NB4 (cell line): ENCODE measurements around the gene CHKA.

Experiments
- DNase-seq: peaks from one replicate; pipeline ENCODE4 v3.0.0; 2010; ENCODE audit warnings: low read depth
- H3K4me3 ChIP-seq: one replicate; pipeline ENCODE4 v1.5.1; 2011; ENCODE audit warnings: mild to moderate bottlenecking, low read depth, low read length, moderate library complexity
- CTCF ChIP-seq: IDR thresholded peaks from one replicate; pipeline ENCODE4 v1.5.1; 2012; ENCODE audit warnings: low read depth, low read length
- MAX ChIP-seq: IDR thresholded peaks from 2 replicates; pipeline ENCODE4 v1.6.1; 2011; ENCODE audit warnings: low read depth, low read length
- MYC ChIP-seq: IDR thresholded peaks from 2 replicates; pipeline ENCODE4 v1.6.1; 2011; ENCODE audit warnings: low read depth, low read length
- POLR2A ChIP-seq: IDR thresholded peaks from 2 replicates; pipeline ENCODE4 v1.6.1; 2011; ENCODE audit warnings: mild to moderate bottlenecking; ENCODE audit not compliant: insufficient read length; ENCODE audit errors: extremely low read depth

The CHKA gene

GRCh38 chr11:68121067-68121899 lies at the start of gene CHKA:
Gene CHKA, minus strand, starts transcription at chr11:68121388. Its CDS starts 211 bp downstream, at chr11:68121177.
- H3K4me3 ChIP-seq = peak within 1 kb of the TSS; percentile 81
- peak; percentile 98 for DNase-seq
- TF ChIP-seq POLR2A (peak; percentile 76), MAX (peak; percentile 82), MYC (peak; percentile 75; the same call in 1 of the 2 replicates), CTCF (no peak)

GRCh38 chr11:68169442-68169841 lies 48.3 kb upstream of the CHKA start:
- TF ChIP-seq CTCF (no peak), MAX (no peak), POLR2A (no peak), MYC (no peak)
- no peak for DNase-seq

GRCh38 chr11:68168694-68169093 lies 47.5 kb upstream of the CHKA start:
- no peak for DNase-seq
- no peak overlapping the region for H3K4me3 ChIP-seq
- TF ChIP-seq CTCF (no peak), MAX (no peak), MYC (no peak), POLR2A (no peak)

More at GRCh38 chr11:68169442-68169841, 48.3 kb upstream of the CHKA start:
- H3K4me3 ChIP-seq = no peak overlapping the region

- no peak for TF ChIP-seq POLR2A
- TF ChIP-seq MYC = no peak
- no peak for DNase-seq
- H3K4me3 ChIP-seq = no peak overlapping the region
These were observed 46.3 kb upstream of the CHKA start for GRCh38 chr11:68167474-68167873.

- no peak for TF ChIP-seq MAX
These were observed 45.8 kb upstream of the CHKA start for GRCh38 chr11:68166969-68167368.

GRCh38 chr11:68165601-68166000 lies 44.4 kb upstream of the CHKA start:
- H3K4me3 ChIP-seq = no peak overlapping the region
- DNase-seq = no peak
- TF ChIP-seq MYC (no peak), CTCF (no peak), MAX (no peak), POLR2A (no peak)

More at GRCh38 chr11:68166969-68167368, 45.8 kb upstream of the CHKA start:
- no peak overlapping the region for H3K4me3 ChIP-seq
- DNase-seq = no peak
